GDM1 (cell line): ENCODE results near the gene FTCD.

Source experiments
- DNase-seq: peaks from one replicate; lab custom pipeline; 2025; lab: John Stamatoyannopoulos, UW

Gene FTCD

DNA sequence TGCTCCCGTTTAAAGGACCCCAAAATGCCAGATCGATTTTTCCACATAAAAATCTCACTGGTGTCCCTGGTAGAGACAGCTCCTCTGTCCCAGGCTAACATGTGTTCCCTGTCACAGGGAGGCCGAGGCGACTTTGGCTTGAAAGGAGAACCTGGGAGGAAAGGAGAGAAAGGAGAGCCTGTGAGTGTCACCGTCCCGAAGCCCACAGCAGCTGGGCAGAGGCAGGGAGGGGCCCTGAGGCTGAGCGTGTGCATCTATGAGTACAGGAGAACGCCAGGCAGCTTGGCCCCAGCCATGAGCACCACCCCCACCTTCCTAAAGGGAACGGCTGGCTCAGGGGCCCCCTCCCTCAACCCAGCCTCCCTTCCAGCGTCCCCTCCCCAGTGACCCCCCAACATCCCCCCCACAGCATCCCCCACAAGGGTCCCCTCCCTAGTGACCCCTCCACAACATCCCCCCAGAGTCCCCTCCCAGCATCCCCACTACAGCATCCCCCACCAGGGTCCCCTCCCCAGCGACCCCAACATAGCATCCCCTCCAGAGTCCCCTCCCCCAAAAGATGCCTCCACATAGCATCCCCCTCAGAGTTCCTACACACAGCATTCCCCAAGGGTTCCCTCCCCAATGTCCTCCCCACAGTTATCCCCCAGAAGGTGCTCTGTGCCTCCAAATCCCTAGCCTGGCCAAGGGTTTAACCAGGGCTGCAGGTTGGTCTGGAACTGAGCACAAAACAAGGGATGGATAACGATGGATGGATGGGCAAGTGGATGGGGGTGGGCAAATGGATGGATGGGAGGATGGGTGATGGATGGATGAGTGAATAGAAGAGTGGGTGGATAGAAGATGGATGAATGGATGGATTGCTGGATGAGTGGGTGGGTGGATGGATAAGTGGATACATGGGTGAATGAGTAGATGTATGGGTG is 32.4 kb downstream of the FTCD start:
- no peak for DNase-seq

DNA sequence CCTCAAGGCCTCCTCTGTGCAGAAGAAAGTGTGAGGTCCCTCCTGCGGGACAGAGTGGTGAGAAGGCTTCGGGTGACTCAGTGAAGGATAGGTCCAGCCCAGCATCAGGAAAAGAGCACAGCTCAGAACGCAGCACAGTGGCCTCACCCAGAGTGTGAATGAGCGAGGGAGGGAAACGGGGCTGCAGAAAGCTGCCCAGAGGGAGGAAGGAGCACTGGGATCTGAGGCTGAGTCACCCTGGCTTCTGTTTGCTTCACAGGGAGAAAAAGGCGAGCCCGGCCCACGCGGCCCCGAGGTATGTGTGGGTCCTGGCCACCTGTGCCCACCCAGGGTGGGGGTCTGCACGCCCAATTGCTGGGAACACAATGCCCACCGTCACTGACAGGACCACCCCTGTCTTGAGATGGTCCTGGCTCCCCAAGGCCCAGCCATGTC is 33.1 kb downstream of the FTCD start:
- DNase-seq: no peak

- DNase-seq: no peak
These were observed 33.8 kb downstream of the FTCD start for GRCh38 chr21:46121286-46122221.

GRCh38 chr21:46120301-46121285 is 34.8 kb downstream of the FTCD start:
- no peak for DNase-seq

GRCh38 chr21:46119637-46120271 is 35.6 kb downstream of the FTCD start:
- DNase-seq: no peak

- no peak for DNase-seq
These were observed 36.2 kb downstream of the FTCD start for GRCh38 chr21:46119144-46119636.

GRCh38 chr21:46118316-46119143 is 36.8 kb downstream of the FTCD start:
- no peak for DNase-seq

DNA sequence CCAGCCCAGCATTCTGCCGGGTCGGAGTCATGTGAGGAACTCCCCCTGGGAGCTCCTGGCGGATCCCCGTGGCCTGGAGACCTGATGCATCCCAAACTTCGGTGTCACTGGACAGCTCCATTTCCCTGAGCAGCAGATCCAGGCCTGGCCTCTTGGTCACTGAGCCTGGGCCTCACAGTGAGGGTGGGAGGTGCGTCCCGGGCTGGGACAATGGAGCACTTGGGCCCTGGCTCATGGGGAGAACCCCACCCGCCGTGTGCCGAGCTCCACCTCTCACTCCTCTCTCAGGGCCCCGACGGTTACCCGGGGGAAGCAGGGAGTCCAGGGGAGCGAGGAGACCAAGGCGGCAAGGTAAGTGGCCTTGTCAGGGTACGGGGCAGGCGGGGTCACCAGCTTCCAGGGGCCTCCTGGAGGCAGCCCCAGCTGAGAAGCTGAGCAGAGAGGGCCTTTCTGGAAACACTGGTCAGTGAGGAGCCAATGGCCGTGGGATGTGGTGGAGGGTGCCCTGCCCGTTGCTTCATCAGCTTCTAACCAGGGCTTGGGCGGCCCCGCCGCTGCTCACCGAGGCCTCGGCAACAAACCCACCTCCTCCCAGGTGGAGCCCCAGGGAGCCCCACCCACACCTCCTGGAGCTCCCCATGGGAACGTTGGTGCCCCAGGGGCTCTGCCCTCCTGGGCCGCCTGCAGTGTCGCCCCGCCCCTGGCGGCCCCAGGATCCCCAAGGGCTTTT is 37.6 kb downstream of the FTCD start:
- no peak for DNase-seq

- no peak for DNase-seq
These were observed 38.4 kb downstream of the FTCD start for GRCh38 chr21:46116776-46117585.

DNA sequence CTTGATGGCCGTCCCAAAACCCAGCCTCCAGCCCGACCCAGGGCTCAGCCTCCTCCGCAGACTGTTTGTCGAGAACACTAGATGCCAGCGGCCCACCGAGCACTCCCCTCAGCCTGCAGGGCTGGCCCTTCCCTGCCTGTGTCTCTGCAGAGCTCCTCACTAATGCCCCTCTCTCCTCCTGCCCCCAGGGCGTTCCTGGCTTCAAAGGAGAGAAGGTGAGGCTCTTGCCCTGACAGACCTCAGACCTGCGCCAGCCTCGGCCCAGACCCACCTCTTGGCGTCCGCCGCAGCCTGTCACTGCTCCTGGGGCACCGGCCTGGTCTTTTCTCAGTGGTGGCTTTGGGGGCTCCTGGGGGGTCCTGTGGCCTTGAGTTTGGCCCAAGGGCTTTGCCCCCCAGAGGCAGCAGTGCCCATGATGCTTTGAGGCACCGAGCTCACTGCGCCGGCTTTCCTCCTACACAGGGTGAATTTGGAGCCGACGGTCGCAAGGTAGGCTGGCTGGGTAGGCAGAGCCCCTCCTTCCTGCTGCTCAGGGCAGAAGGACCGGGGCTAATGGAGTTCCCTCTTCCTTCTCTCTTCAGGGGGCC is 39.1 kb downstream of the FTCD start:
- DNase-seq: no peak

- DNase-seq: no peak
These were observed 39.8 kb downstream of the FTCD start for GRCh38 chr21:46115441-46116188.

DNA sequence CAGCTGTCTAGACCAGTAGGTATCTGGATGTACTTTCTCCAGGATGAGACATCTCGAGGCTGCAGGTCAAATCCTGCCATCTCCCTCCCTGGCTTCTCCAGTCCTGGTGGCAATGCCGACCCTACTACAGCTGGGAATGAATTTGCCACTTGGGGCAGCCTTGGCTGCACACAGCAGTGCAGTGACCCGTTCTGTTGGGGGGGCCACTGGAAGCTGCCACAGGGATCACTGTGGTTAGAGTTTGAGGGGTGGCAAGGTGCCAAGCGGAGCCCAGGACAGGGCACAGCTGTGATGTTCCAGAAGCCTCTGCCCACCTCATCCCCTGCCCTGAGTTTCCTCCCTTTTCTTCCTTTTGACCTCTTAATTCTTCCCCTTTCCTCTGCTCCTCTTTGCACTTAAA is 40.4 kb downstream of the FTCD start:
- DNase-seq: no peak

DNA sequence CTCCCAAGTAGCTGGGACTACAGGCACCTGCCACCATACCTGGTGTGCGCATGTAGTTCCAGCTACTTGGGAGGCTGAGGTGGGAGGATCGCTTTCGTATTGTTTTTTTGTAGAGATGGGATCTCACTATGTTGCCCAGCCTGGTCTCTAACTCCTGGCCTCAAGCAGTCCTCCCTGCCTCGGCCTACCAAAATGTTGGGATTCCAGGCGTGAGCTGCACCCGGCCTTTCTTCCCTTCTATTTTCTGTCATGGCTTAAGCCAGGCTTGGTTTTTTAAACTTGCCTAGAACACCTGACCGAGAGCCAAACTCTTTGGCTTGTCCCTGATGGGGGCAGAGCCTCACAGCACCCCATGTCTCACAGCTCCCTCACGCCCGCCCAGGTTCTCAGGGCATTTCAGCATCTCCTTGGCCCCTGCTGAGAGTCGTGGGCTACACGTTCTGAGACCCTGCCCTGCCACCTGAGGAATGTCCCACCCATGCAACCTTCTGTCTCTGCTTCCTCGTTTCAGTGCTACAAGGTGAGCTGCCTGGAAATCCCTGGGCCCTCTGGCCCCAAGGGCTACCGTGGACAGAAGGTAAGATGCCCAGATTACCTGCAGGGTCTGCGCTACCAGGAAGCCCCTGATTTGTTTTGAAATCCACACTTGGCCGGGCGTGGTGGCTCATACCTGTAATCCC is 41.7 kb downstream of the FTCD start:
- DNase-seq: no peak

DNA sequence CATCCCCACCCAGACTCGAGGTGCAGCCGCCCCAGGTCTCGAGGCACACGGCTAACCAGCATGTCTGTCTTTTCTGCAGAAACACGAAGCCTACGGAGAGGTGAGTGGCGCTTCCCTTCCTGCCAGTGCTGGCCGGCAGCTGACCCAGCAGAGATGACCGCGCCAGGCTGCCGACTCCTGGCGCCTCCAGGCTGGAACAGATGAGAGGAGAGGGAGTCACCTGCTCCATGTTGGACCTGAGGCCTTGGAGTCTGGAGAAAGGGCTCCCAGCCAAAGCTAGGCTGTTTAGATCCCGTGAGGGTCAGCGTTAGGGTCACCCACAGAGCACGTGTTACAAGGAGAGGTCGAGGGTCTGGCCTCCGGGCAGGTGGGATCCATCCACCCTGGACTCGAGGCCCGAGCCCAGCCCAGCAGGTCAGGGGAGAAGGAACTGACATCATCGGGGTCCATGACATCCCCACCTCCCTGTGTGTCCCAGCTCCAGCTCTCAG is 42.6 kb downstream of the FTCD start:
- no peak for DNase-seq

GRCh38 chr21:46111857-46112724 is 43.3 kb downstream of the FTCD start:
- DNase-seq: no peak

- no peak for DNase-seq
These were observed 44.2 kb downstream of the FTCD start for GRCh38 chr21:46111193-46111571.
